ENCODE data around the gene TBCCD1. TPM values are rescaled to one million over a fixed set of nuclear protein-coding genes. Genes with fewer than 3 reads are reported as not detected.

The TBCCD1 gene
- total and polyA plus RNA-seq, 2 experiments from 2014 or later = 5.8 to 16.7 TPM

DNA sequence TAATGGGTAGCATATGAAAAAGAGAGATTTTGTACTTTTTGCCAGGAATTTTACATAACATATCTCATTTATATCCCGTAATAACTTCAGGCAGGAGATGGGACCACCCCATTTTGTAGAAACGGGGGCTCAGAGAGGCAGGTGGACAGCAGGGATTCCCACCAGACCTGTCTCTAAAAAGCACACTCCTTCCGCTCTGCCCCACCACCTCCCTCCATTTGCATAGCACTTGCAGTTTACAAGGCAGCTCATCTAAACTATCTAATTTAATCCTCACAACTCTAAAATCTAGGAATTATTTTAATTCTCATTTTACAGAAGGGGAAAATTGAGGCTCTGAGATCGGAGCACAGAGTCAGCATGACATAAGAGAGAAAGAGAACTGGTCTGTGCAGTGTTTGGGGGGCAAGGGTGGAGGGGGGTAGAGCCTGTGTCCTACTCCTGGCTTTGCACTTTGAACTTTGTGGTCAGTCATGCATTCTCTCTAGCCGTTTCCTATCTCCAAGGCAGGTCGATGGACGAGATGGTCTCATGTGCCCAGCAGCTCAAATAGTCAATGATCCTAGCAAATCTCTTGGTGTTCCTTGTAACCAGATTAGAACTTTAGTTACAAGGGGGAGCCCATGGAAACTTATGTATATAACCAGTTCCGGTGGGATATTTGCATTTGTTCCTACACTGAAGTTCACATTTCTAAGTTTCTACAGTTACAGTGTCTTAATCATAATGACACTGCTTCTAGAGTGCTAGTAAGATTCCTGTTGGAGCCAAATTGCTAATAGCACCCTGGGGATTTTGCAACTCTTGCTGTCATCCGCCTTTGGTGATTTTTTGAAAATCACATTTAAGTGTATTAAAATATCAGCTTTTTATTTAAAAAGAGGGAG is 41.5 kb downstream of the TBCCD1 start:
- H3K9me3 Mint-ChIP-seq = no peaks in the 10 kb centered on the region
- ATAC-seq (no peak), DNase-seq (ENCODE audit: low spot score) (no peak)
- no peak for TF ChIP-seq POLR2AphosphoS5 (IDR thresholded peaks at IDR 0.05; ENCODE audit: low read depth)
- no peak for TF ChIP-seq JUNB (IDR thresholded peaks at IDR 0.05; ENCODE audit: unreplicated experiment)
- TF ChIP-seq CREB1 (CRISPR knock-in tag; IDR thresholded peaks at IDR 0.05; ENCODE audit: low read depth) = no peak
- no peak for TF ChIP-seq NANOG (IDR thresholded peaks at IDR 0.05; ENCODE audit: borderline replicate concordance)
- TF ChIP-seq REST (IDR thresholded peaks at IDR 0.05; ENCODE audit: unreplicated experiment) = no peak
- TF ChIP-seq, protein P1, sequence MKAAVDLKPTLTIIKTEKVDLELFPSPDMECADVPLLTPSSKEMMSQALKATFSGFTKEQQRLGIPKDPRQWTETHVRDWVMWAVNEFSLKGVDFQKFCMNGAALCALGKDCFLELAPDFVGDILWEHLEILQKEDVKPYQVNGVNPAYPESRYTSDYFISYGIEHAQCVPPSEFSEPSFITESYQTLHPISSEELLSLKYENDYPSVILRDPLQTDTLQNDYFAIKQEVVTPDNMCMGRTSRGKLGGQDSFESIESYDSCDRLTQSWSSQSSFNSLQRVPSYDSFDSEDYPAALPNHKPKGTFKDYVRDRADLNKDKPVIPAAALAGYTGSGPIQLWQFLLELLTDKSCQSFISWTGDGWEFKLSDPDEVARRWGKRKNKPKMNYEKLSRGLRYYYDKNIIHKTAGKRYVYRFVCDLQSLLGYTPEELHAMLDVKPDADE (IDR thresholded peaks at IDR 0.05) = no peak
- no peak for TF ChIP-seq EZH2phosphoT487 (IDR thresholded peaks at IDR 0.05; ENCODE audit: unreplicated experiment)
- TF ChIP-seq ZNF462 (CRISPR knock-in tag; IDR thresholded peaks at IDR 0.05) = no peak
- no peak for TF ChIP-seq STAT1 (IDR thresholded peaks at IDR 0.05; ENCODE audit: unreplicated experiment)
- TF ChIP-seq ZNF331 (CRISPR knock-in tag; IDR thresholded peaks at IDR 0.05; ENCODE audit: low read depth) = no peak
- no peak for TF ChIP-seq CTCF (conservative IDR thresholded peaks at IDR 0.05; ENCODE audit: low read depth in 2 of 2)
- no peak for TF ChIP-seq ZNF114 (CRISPR knock-in tag; IDR thresholded peaks at IDR 0.05)
- no peak for TF ChIP-seq EZH2 (IDR thresholded peaks at IDR 0.05; ENCODE audit: low read depth, unreplicated experiment)
- H3F3A ChIP-seq (replicated peaks; ENCODE audit: low read depth) = no peaks in the 10 kb centered on the region
- no peak overlapping the region for H2AFZ ChIP-seq
- H3K27ac ChIP-seq (ENCODE audit: low read depth) = no peak overlapping the region
- H3K27ac Mint-ChIP-seq = no peak overlapping the region
- H3K36me3 ChIP-seq (ENCODE audit: insufficient read depth) = no peaks in the 10 kb centered on the region
- peaks cover 5% of the 10 kb centered on the region for H3K27me3 Mint-ChIP-seq (ENCODE audit: insufficient read depth, low read depth, poor library complexity)
- no peaks in the 10 kb centered on the region for H3K27me3 ChIP-seq (ENCODE audit: insufficient read depth)
- no peak overlapping the region for H3K4me2 ChIP-seq
- no peaks in the 10 kb centered on the region for H3K79me2 ChIP-seq (replicated peaks; ENCODE audit: insufficient read depth)
- H4K20me1 ChIP-seq (replicated peaks; ENCODE audit: insufficient read depth) = no peaks in the 10 kb centered on the region
- peaks cover 5% of the 10 kb centered on the region; the same call in 1 of the 2 replicates for H3K9me2 ChIP-seq (ENCODE audit: insufficient read depth)
- peaks cover 11% of the 10 kb centered on the region for H3K4me1 Mint-ChIP-seq
- no peaks in the 10 kb centered on the region for H3K36me3 Mint-ChIP-seq (ENCODE audit: low read depth)
- H3K4me1 ChIP-seq (ENCODE audit: insufficient read depth) = peaks cover 21% of the 10 kb centered on the region; the same call in 1 of the 2 replicates
- no peak overlapping the region for H3K4me3 Mint-ChIP-seq
- H3K4me3 ChIP-seq = no peak overlapping the region

Measured in GM23338 (cell line).